ENCODE data around the gene PDK2. TPM values are rescaled to one million over a fixed set of nuclear protein-coding genes. Genes with fewer than 3 reads are reported as not detected.

PDK2 gene
- total RNA-seq, 1 donor from 2014 or later = 10.3 TPM

DNA sequence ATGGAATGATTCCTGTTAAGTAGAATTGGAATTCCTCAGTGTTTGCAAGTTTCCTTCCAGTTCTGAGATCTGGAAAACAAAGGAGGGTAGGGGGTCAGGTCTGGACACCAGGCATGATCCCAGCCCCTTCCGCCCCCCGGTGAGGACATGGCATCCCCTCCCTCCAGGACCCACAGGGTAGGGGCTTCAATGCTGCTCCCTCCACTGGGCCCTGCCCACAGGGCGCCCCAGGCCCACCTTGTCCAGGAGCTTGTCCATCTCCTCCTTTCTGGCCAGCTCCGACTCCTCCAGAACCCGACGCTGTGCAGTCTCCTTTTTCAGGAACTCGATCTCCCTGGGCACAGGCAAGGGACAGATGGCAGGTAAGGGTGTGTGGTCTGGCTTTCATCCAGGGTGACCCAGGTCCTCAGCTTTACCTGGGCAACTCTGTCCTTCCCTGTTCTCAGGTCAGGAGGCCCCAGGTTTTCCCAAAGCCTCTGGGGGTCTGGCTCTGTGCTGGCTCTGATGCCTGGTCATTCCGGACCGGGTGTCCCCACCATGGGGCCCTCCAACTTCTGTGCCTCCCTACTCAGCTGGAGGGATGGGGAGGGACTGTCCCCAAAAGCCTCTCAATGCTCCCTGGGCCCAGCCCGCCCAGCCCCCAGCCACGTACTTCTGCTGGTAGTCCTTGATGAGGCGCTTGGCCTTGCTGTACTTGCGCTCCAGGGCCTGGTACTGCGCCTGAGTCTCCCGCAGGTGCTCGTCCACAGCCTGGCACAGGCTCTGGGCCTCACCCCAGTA is 40.4 kb downstream of the PDK2 start:
- DNase-seq = no peak

DNA sequence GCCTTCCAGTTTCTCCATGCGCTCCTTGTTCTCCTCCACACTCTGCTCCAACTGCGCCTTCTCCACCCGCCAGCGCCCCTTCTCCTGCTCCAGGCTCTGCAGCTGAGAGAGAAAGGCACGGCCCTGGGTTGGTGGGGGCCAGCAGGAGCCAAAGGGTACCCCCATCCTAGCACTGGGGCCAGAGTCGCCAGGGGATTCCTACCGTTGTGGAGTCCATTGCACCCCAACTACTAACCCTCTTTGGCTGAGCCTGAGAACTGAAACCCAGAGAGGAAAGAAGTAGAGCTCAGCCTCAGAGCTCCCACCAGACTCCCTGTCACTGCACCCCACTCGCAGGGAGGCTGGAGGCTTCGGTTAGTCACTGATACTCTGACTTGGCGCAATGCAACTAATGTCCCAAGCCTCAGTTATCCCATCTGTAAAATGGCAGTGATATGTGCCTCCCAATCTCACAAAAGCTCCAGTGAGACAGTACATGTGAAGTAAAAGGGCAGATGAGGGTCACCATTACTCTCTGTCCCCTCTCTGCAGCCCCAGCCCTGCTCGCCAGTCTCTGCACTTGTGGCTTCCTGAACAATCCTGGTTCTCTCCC is 41.0 kb downstream of the PDK2 start:
- no peak for DNase-seq

DNA sequence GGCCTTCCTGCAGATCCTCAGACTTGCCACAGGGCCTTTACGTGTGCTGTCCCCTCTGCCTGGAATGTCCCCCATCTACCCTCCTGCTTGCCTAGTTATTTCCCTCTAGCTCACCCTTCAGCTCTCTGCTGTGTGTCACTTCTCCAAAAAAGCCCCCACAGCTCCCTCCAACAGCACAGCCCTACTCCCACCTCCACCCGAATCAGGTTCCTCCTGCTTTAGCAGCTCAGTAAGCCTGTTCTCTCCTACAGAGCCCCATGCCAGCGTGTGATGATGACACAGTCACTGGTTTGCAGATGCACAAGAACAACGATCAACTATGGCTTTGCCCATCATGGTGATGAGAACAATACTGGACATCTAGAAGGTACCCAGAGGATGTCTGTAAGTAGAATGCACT is 41.9 kb downstream of the PDK2 start:
- no peak for DNase-seq

DNA sequence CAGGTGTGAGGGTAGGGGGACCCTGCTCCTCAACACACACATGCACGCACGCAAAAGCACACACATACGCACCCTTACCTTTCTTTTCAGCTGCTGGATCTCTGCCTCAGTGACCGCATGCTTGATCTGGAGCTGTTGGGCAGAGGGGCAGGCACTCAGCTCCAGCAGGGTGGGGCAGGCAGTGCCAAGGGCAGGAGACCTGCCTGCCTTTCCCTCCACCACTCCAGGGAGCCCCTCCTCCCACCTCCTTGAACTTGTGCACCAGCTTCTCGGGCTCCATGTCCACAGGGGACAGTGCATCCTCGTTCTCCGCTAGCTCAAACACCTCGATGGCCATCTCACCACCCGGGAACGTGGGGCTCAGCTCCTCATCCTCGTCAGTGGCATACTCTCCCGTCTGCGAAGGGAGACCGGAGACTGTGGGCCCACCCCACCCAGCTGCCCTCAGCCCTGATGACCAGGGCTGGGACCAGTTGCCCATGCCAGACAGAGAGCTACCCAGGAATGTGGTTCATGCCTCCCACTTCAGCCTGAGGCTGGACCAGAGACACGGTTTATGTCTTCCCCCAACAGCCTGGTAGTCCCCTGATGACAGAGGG is 44.1 kb downstream of the PDK2 start:
- DNase-seq = no peak

DNA sequence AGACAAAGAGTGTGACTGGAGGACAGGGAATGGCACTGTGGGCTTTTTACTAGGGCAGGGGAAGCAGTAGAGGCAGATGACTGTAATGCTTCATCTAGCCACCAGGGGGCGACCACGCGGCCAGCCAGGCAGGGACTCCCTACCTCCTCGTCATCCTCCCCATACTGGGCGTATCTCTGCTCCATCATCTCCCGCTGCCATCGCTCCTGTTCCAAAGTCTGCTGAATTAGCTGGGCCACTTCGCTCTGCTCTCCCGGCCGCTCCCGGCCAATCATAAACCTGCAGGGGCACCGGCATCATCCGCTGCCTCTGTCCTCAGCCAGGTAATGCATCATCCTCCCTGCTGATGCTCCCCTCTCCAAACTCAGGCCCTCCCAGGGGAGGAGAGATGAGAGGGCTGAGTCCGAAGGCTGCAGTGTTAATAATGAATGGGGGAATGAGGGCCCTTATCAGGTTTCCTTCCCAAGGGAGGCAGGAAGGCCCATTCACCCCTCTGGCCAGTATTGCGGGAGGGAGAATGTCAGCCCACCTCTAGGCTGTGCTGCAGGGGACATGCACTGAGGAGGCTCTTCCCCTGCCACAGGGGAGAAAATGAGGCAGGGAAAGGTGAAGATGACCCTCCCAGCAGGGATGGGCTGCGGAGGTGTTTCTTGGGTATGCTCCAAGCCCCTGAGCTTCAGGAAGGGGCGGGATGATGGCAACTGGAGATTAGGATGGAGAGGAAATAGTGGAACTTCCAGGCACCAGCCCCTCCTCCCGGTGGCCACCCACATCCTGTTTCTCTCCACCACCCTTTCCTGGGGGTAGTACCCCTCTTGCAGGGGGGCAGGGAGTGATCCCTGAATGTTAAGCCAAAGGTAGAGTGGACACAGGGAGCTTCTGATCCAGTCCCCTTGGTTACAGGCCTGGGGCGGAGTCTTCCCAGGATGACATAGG is 45.1 kb downstream of the PDK2 start:
- peak; percentile 50 for DNase-seq

DNA sequence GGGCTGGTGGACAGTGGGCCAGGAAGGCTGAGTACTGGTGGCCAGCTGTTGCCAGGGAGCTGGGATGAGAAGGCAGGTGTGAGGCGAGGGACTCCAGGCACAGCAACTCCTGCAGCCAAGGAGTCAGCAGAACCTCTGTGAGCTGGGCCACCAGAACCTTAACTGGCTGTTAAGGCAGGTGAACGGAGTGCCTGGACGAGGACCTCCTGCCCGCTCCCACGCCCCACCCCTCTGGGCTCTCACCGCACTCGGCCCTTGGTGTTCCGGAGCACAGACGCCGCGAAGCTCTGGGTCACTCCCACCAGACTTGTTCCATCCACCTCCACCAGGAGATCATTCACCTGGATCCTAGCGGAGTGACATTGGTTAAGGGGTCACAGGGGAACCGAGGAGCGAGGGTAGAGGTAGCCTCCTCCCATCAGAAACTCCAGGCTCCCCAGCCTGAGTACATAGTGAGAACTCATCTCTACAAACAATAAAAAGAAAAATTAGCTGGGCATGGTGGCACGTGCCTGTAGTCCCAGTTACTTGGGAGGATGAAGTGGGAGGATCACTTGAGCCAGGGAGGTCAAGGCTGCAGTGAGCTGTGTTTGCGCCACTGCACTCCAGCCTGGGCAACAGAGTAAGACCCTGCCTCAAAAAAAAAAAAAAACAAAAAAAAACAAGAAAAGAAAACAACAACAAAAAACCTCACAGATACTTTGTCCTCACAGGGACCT is 46.0 kb downstream of the PDK2 start:
- no peak for DNase-seq

DNA sequence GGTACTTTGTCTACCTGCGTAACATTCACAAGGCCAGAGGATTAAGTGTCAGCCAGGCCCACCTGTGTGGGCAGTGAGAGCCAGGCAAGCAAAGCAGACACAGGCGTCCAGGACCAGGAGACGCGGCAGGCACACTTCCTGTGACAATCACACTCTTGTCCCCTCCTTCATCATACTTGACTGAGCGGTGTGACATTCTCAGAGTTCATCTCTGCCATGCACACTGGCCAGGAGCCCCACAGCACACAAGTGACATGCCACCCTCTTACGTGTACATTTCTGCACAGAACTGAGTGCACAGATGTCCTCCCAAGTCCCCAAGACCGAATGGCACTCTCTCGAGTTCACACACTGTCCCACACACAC is 46.6 kb downstream of the PDK2 start:
- no peak for DNase-seq

DNA sequence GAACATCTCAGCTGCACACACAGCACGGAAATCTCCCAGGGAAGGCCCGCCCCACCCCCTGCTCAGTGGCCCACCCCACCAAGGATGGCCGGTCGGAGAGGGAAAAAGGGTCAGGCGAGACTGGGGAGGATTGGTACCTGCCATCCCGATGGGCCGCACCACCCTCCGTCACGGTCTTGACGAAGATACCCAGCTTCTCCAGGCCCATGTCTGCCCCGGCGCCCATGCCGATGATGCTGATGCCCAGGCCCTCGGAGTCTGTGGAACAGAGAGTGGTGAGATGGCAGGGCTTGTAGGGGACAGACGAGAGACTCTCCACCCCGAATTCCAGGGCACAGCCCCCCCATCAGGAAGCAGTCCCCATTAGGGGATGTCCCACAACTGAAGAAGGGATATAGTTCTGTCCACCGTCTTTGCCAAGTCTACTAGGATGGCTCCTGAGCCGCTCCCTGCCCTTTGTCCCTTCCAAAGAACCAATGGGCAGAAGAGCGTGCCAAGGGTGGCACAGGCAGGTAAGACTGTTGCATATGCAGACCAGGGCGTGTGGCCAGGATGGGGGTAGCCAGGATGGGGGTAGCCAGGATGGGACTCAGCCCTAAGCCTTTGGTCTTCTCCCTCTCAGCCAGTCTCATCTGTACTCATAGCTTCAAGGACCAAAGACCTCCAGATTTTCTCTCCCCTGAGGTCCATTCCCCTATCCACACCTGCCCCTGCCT is 48.5 kb downstream of the PDK2 start:
- DNase-seq = no peak

DNA sequence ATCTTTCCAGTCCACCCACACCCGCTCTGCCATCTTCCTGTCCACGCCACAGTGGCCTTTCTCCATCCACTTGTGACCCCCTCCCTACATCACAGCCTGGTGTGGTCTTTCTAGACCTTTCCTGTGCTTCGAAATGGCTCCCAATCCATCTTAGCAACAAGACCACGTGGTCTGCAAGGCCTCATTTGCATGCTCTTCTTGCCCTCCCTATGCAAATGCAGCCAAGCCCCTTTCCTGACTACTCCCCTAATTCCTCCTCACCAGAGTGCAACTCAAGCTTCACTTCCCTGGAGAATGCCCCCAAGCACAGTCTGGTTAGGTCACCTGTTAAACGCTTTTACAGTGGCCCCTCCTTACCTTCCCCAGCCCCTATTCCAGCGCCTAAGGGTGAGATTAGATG is 49.2 kb downstream of the PDK2 start:
- DNase-seq = no peak

DNA sequence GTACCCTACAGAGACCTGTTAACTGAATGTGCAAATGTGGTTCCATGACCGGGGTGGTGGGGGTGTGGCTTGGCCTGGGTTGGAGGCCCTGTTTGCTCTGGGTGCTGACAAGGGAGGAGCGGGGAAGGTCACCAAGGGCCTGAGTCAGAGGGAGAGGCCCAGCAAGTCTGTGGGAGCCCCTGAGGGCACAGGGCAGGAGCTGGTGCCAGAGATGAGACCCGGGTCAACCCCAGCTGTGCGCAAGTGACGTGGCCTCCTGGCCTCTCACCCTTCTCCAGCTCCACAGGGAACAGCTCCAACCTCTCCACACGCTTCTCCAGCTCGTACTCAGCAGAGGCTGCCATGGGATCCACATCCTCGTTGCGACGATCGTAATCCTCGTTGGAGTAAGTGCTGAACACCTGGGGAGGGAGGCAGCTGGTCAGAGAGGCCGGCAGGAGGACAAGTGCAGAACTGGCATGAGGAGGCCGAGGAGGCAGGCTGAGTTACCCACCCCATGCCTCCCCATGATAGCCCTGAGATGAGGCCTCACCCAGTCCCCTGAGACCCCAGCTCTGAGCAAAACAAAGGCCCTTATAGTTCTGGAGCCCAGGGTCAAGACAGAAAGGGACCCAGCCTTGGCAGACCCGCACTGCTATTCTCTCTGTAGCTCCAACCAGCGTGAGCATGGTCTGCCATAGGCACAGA is 49.8 kb downstream of the PDK2 start:
- no peak for DNase-seq

DNA sequence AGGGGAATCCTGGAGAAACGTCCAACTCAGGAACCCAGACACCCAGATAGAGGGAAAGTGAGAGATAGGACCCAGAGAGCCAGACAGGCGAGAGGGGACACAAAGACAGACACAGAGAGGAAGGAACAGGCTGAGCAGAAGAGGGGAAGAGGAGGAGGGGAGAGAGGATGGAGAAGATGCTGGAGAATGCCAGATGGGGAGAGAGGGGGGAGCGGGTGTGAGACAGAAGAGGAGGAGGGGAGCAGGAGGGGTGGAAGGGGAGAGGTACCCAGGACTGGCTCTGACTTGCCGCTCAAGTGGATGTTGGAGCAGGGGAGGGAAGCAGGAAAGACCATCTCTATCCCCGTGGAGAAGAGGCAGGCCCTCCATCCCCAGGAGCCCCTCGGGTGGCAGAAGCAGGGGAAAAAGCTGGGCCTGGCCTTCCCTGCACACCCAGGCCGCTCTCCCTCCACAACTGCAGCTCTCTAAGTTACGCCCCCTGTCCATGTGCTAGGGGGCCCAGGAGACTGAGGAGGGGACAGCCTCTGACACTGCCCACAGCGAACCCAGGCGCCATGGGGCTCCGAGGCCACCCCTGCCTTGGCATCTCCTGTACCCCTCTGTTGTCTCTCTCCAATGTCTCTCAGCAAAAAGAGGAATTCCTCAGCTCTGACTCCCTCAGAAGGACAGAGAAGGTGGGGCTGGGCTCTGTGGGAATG is 50.5 kb downstream of the PDK2 start:
- no peak for DNase-seq

DNA sequence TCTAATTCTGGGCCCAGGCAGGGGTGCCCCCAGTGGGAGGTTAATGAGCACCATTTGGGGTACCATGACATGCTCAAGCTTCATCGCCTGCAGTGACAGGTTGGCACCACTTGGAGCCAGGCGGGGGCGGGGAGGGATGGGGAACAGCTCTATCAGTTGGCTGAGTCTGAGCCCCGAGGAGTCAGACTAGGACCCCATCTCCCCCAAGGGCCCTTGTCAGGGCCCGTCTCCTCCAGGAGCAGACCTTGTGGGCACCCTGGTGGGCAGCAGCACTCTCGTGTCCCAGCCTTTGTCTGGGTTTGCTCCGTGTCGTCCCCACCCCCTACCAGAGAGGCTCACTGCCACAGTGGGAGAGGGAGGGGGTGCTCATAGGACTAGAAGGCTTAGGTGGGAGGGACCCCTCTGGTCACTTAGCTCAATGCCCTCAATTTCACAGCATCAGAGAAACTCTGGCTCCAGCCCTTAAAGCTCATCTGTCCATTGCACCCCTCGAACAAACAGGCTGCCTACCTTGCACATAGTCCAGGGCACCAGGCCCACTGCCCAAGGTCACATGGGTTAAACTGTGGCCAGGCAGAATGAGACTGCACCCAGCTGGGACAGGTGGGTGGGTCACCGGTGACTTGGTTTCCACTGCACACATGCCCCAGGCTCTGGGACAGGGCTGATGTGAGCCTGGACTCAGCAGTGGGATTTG is 51.2 kb downstream of the PDK2 start:
- no peak for DNase-seq

DNA sequence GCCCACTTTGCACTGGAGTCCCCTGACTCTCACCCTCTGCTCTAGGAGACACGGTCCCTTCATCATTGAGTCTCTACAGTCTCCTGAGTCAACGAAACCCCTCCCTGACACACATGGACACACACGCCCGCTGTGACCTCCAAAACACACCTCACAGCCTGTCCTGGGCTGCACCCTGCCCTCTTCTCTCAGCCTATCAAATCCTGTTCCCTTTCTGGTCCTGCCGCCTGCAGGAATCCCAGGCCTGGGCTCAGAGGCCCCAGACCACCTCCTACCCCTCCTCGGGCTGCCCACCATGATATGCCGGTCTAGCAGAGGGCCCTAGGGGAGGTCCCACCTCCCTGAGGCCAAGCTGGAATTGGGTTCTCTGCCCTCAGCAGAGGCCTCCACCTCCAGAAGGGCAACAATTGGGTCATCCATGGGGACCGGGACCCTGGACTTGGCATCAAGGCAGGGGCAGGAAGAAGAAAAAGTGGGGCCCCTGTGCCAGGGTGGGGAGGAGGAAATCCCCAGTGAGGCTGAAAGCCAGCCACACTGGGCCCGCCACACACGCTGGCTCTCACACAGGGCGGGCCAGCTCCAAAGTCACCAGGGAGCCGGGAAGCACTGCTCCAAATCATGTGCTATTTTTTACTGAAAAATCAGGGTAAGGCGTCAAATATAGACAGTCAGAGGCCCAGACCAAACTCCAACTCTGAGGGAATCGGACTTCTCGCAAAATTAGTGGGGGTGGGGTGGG is 51.9 kb downstream of the PDK2 start:
- no peak for DNase-seq

DNA sequence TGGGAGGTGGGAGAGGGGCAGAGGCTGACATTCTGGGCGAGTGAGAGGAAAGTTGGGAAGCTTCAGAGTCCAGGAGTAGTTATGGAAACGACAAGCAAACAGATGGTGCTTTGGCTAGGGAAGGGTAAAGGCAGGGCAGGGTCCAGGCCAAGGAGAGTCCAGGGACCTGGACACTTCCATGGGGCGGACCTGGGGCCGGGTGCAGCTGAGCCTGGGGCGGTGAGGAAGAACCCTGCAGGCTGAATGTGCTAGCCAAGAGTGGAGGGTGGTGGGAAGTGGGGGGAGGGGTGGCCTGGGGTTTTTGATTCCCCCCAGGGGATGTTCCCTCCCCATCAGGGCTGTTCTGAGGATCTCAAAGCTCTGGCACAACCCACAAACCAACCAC is 52.7 kb downstream of the PDK2 start:
- DNase-seq = no peak

DNA sequence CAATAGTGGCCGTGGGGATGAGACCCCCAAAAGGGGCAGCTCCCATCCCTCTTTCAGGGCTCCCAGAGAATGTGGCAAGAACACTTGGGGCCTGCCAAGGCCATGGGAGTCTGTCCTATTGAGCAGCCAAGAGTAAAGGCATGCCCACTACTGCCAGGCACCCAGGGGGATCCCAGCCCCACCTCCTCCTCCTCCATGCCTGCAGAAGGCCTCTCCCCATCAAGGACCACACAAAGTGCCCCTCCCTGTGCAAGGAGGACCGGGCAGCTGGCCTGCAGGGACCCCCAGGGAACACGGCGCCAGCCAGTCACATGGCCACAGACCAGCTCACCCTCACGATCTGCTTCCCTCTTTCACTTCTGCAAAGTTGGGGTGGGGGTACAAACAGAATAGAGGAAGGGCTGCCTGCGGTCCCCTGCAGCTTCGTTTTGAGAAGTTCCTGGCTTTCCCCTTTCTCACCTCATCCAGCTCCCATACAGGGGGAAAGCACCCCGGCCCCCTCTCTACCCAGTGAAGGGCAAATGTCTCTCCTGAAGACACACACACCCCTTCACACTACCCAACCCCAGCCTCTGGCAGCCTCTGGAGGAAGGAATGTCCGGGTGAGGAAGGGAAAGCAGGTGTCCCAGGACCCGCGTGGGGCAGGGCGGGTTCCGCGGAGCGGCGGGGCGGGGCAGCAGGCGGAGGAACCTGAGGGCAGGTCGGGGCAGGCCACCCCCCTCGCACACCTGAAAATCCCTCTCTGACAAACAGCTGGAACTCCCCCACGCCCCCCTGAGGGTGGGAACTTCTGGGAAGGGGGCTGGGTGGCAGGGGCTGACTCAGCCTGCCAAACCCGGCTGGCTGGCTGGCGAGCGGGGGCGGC is 53.3 kb downstream of the PDK2 start:
- peak; percentile 46 for DNase-seq

DNA sequence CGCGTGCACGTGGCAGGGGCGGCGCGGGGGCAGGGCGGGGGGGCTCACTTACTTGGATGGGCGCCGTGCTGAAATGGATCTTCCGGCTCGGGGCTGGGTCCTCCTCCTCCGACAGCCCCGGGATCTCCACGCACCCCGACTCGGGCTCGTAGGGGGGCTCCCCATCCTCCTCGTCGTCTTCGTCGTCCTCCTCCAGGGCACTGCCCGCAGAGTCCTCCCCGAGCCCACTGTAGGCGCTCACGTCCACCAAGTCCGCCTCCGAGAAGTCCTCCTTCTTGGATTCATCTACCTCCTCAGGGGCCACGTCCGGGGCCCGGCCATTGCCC is 53.9 kb downstream of the PDK2 start:
- DNase-seq = no peak

DNA sequence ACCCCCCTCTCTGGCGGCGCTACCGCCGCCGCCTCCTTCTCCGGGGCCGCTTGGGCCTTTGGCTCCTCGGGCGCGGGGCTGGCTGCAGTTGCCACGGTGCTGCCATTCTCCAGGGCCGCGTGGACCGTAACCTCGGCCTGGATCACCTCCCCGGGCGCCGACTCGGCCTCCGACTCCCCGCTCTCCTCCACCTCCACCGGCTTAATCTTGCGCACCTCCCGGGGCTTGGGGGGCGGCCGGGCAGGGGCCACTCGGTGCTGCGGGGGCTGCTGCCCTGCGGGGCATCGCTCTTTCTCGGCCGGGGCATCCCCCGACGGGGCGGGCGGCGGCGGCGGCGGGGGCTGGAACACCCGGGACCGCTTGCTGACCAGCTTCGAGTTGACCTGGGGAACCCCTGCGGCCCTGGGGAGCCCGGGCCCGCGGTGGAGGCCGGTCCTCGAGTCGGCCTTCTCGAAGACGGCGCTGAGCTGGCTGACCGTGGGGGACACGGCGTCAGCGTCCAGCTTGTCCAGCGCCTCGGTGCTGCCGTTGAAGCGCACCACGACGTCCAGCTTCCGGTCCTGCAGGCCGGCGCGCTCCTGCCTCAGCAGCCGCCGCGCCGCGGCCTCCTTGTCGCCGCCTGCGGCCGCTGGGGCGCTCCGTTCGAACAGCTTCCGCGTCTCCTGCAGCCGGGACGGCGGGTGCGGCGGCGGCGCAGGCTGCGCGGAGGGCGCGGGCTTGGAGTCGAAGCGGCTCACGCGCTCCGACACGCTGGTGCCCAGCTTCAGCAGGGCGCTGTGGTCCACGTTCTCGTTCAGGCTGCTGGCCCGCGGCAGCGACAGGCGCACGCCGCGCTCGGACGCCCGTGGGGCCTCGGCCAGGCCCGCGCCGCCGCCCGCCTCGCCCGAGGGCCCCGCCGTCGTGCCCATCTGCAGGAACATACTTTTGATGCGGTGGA is 54.5 kb downstream of the PDK2 start:
- DNase-seq = no peak
